Chondrocyte (in vitro differentiated cells): ENCODE data around the gene ARID5A. TPM values are rescaled to one million over a fixed set of nuclear protein-coding genes. Genes with fewer than 3 reads are reported as not detected.
"Not testable (repeated sequence)": the region's sequence is repeated elsewhere in the genome, so short reads cannot be mapped to it uniquely, and the experiment has no call there.

Experiments used
- DNase-seq: peaks from one replicate; pipeline ENCODE4 v3.0.0; 2021; ENCODE audit warnings: mixed read lengths, low spot score
- H3K27ac Mint-ChIP-seq: one replicate; pipeline ENCODE4 v1.8.0; 2021; ENCODE audit warnings: mild to moderate bottlenecking, moderate library complexity, mixed read lengths; ENCODE audit not compliant: unreplicated experiment
- H3K27me3 Mint-ChIP-seq: 2 replicates; pipeline ENCODE4 v1.8.0; 2021; ENCODE audit warnings: low read depth, mixed read lengths
- H3K36me3 Mint-ChIP-seq: 2 replicates; pipeline ENCODE4 v1.8.0; 2021; ENCODE audit warnings: low read depth, mixed read lengths
- H3K4me1 Mint-ChIP-seq: 2 replicates; pipeline ENCODE4 v1.8.0; 2021; ENCODE audit warnings: low read depth, mild to moderate bottlenecking, mixed read lengths
- H3K4me3 Mint-ChIP-seq: one replicate; pipeline ENCODE4 v1.8.0; 2021; ENCODE audit warnings: mild to moderate bottlenecking, moderate library complexity, mixed read lengths; ENCODE audit not compliant: unreplicated experiment
- H3K9me3 Mint-ChIP-seq: 2 replicates; pipeline ENCODE4 v1.8.0; 2021; ENCODE audit warnings: low read depth, mixed read lengths
- CTCF ChIP-seq: fragments of 200-600 bp; sonication (generic); IDR thresholded peaks from 2 replicates; pipeline ENCODE4 v1.5.0; 2021; ENCODE audit warnings: antibody characterized with exemption, mild to moderate bottlenecking, moderate library complexity
- total RNA-seq: library from RNA; stranded (reverse); gene quantifications from 3 replicates; pipeline ENCODE4 v1.2.1, GENCODE V29; 2021

ARID5A gene
- total RNA-seq, 1 donor from 2014 or later: 12.9 TPM

- no peak for TF ChIP-seq CTCF
Observed at GRCh38 chr2:96493072-96493471, 43.5 kb upstream of the ARID5A start.

GRCh38 chr2:96494188-96494587 is 42.4 kb upstream of the ARID5A start:
- H3K36me3 Mint-ChIP-seq: peaks cover 5% of the 10 kb centered on the region
- H3K9me3 Mint-ChIP-seq: peaks cover 25% of the 10 kb centered on the region
- H3K27ac Mint-ChIP-seq: no peak overlapping the region
- no peak overlapping the region for H3K4me3 Mint-ChIP-seq
- no peak for TF ChIP-seq CTCF
- DNase-seq: no peak
- H3K27me3 Mint-ChIP-seq: peaks cover 43% of the 10 kb centered on the region
- no peaks in the 10 kb centered on the region for H3K4me1 Mint-ChIP-seq

More at GRCh38 chr2:96493072-96493471, 43.5 kb upstream of the ARID5A start:
- H3K4me1 Mint-ChIP-seq: no peaks in the 10 kb centered on the region
- peaks cover 25% of the 10 kb centered on the region for H3K9me3 Mint-ChIP-seq
- no peak overlapping the region for H3K4me3 Mint-ChIP-seq
- peaks cover 5% of the 10 kb centered on the region for H3K36me3 Mint-ChIP-seq
- peaks cover 37% of the 10 kb centered on the region for H3K27me3 Mint-ChIP-seq
- H3K27ac Mint-ChIP-seq: no peak overlapping the region
- no peak for DNase-seq

- Mint-ChIP-seq H3K27ac (no peak overlapping the region), H3K27me3 (peaks cover 41% of the 10 kb centered on the region)
- no peak for DNase-seq
Observed at GRCh38 chr2:96495982-96496629, 40.4 kb upstream of the ARID5A start.

GRCh38 chr2:96498021-96498431 is 38.5 kb upstream of the ARID5A start:
- peaks cover 39% of the 10 kb centered on the region for H3K27me3 Mint-ChIP-seq
- peaks cover 18% of the 10 kb centered on the region for H3K9me3 Mint-ChIP-seq
- TF ChIP-seq CTCF: no peak

More at GRCh38 chr2:96495982-96496629, 40.4 kb upstream of the ARID5A start:
- no peak for TF ChIP-seq CTCF
- Mint-ChIP-seq H3K4me3 (no peak overlapping the region), H3K36me3 (peaks cover 5% of the 10 kb centered on the region), H3K4me1 (no peaks in the 10 kb centered on the region), H3K9me3 (peaks cover 18% of the 10 kb centered on the region)

GRCh38 chr2:96498611-96499010 is 37.9 kb upstream of the ARID5A start:
- H3K27ac Mint-ChIP-seq, H3K4me3 Mint-ChIP-seq, H3K4me1 Mint-ChIP-seq, DNase-seq, H3K36me3 Mint-ChIP-seq: not testable (repeated sequence)
- peaks cover 35% of the 10 kb centered on the region for H3K27me3 Mint-ChIP-seq
- peaks cover 18% of the 10 kb centered on the region for H3K9me3 Mint-ChIP-seq

More at GRCh38 chr2:96498021-96498431, 38.5 kb upstream of the ARID5A start:
- DNase-seq: no peak
- Mint-ChIP-seq H3K4me1 (no peaks in the 10 kb centered on the region), H3K36me3 (peaks cover 5% of the 10 kb centered on the region), H3K4me3 (no peak overlapping the region), H3K27ac (no peak overlapping the region)
